ENCODE measurements around the gene ENOX1. TPM values are rescaled to one million over a fixed set of nuclear protein-coding genes. Genes with fewer than 3 reads are reported as not detected.

Gene ENOX1
- polyA plus RNA-seq, 3 donors = 0.04 TPM; not detected in 2

DNA sequence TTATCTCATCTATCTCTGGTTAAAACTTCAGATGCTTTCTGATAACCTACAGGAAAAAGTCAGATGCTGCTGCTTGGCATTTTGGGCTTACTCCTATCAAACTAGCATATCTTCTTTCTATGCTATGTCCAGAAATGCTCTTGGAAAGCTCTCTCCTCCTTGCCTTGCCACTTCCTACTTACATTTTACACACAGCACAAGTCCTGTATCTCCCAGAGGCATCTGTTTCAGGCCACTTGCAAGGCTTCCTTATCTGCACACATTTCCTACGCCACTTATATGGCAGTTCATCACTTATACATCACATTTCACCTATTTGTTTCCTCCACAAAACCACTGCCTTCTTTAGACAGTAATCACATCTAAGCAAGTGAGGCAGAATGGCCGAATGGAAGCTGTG, 543.1 kb downstream of the ENOX1 start:
- no peak overlapping the region for H3K27ac Mint-ChIP-seq
- Histone ChIP-seq H3K27me3 (ENCODE audit: control insufficient read depth in 2 of 2, insufficient read depth in 2 of 2, low read length in 2 of 2) (no peaks in the 10 kb centered on the region), H3K9me3 (replicated peaks in 1 of 2; ENCODE audit: control insufficient read depth in 1 of 2, insufficient read depth in 1 of 2, low read length in 2 of 2) (no peaks in the 10 kb centered on the region), H2AFZ (ENCODE audit: insufficient read depth, low read depth, low read length, poor library complexity, severe bottlenecking) (no peak overlapping the region), H3K4me3 (replicated peaks in 1 of 3; ENCODE audit: low read depth in 2 of 3, low read length in 3 of 3) (no peak overlapping the region), H3K36me3 (replicated peaks in 1 of 2; ENCODE audit: control insufficient read depth in 1 of 2, insufficient read depth in 2 of 2, low read length in 2 of 2) (no peaks in the 10 kb centered on the region), H3K79me2 (ENCODE audit: insufficient read depth, low read length) (no peaks in the 10 kb centered on the region), H3K9ac (ENCODE audit: insufficient read depth, low read length, poor library complexity, severe bottlenecking) (no peak overlapping the region), H4K20me1 (ENCODE audit: insufficient read depth, low read length) (no peaks in the 10 kb centered on the region), H3K4me2 (replicated peaks; ENCODE audit: extremely low read depth, low read length, poor library complexity, severe bottlenecking) (no peak overlapping the region), H3K27ac (ENCODE audit: low read depth in 1 of 2, low read length in 2 of 2) (no peak overlapping the region), H3K4me1 (ENCODE audit: control insufficient read depth in 1 of 2, insufficient read depth in 2 of 2, low read length in 2 of 2) (no peaks in the 10 kb centered on the region)
- no peak overlapping the region for H3K4me3 Mint-ChIP-seq
- intact Hi-C loops (cut with micrococcal nuclease) = no loop called here
- DNase-seq = no peak
- TF ChIP-seq CTCF (IDR thresholded peaks at IDR 0.05) = no peak
- 25% methylated on average over 1 of the region's 2 CpGs for WGBS (ENCODE audit: insufficient coverage)
- peaks cover 0 to 3% (median 0%) of the 10 kb centered on the region in 7 donors for H3K9me3 Mint-ChIP-seq
- H3K4me1 Mint-ChIP-seq = peaks cover 2% of the 10 kb centered on the region
- H3K27me3 Mint-ChIP-seq (ENCODE audit: low read depth in 3 of 3) = peaks cover 1 to 3% (median 2%) of the 10 kb centered on the region in 3 donors
- H3K36me3 Mint-ChIP-seq = no peaks in the 10 kb centered on the region

GRCh38 chr13:43242040-43242439, 544.7 kb downstream of the ENOX1 start:
- no peak overlapping the region for H3K4me2 ChIP-seq (replicated peaks; ENCODE audit: extremely low read depth, low read length, poor library complexity, severe bottlenecking)
- H3K4me3 ChIP-seq (replicated peaks in 1 of 3; ENCODE audit: low read depth in 2 of 3, low read length in 3 of 3) = no peak overlapping the region
- H3K9me3 ChIP-seq (replicated peaks in 1 of 2; ENCODE audit: control insufficient read depth in 1 of 2, insufficient read depth in 1 of 2, low read length in 2 of 2) = no peaks in the 10 kb centered on the region
- DNase-seq = no peak
- Mint-ChIP-seq H3K9me3 (peaks cover 0 to 3% (median 0%) of the 10 kb centered on the region in 7 donors), H3K36me3 (no peaks in the 10 kb centered on the region), H3K27ac (no peak overlapping the region), H3K27me3 (ENCODE audit: low read depth in 3 of 3) (peaks cover 2 to 5% (median 3%) of the 10 kb centered on the region in 3 donors), H3K4me3 (no peak overlapping the region), H3K4me1 (peaks cover 2% of the 10 kb centered on the region)
- H3K4me1 ChIP-seq (ENCODE audit: control insufficient read depth in 1 of 2, insufficient read depth in 2 of 2, low read length in 2 of 2) = no peaks in the 10 kb centered on the region
- no peaks in the 10 kb centered on the region for H3K36me3 ChIP-seq (replicated peaks in 1 of 2; ENCODE audit: control insufficient read depth in 1 of 2, insufficient read depth in 2 of 2, low read length in 2 of 2)
- no peaks in the 10 kb centered on the region for H3K79me2 ChIP-seq (ENCODE audit: insufficient read depth, low read length)
- no peak overlapping the region for H3K9ac ChIP-seq (ENCODE audit: insufficient read depth, low read length, poor library complexity, severe bottlenecking)
- no peak overlapping the region for H3K27ac ChIP-seq (ENCODE audit: low read depth in 1 of 2, low read length in 2 of 2)
- TF ChIP-seq CTCF (IDR thresholded peaks at IDR 0.05) = no peak
- intact Hi-C loops (cut with micrococcal nuclease) = no loop called here
- no peaks in the 10 kb centered on the region for H3K27me3 ChIP-seq (ENCODE audit: control insufficient read depth in 2 of 2, insufficient read depth in 2 of 2, low read length in 2 of 2)
- H4K20me1 ChIP-seq (ENCODE audit: insufficient read depth, low read length) = no peaks in the 10 kb centered on the region
- 86% methylated on average over 1 of the region's 1 CpG for WGBS (ENCODE audit: insufficient coverage)
- no peak overlapping the region for H2AFZ ChIP-seq (ENCODE audit: insufficient read depth, low read depth, low read length, poor library complexity, severe bottlenecking)
